Measurements from ENCODE around the gene UQCRHL.

GRCh38 chr1:15764890-15765289 is 42.6 kb downstream of the UQCRHL start:
- TF ChIP-seq, protein P1, sequence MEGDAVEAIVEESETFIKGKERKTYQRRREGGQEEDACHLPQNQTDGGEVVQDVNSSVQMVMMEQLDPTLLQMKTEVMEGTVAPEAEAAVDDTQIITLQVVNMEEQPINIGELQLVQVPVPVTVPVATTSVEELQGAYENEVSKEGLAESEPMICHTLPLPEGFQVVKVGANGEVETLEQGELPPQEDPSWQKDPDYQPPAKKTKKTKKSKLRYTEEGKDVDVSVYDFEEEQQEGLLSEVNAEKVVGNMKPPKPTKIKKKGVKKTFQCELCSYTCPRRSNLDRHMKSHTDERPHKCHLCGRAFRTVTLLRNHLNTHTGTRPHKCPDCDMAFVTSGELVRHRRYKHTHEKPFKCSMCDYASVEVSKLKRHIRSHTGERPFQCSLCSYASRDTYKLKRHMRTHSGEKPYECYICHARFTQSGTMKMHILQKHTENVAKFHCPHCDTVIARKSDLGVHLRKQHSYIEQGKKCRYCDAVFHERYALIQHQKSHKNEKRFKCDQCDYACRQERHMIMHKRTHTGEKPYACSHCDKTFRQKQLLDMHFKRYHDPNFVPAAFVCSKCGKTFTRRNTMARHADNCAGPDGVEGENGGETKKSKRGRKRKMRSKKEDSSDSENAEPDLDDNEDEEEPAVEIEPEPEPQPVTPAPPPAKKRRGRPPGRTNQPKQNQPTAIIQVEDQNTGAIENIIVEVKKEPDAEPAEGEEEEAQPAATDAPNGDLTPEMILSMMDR (IDR thresholded peaks at IDR 0.05), result no peak
- no peak for TF ChIP-seq POLR2AphosphoS5 (IDR thresholded peaks at IDR 0.05)
